HepG2 (cell line): ENCODE results near the gene ANKS3.

Experiments
- NR2F1 ChIP-seq, 2 experiments: fragments of 450-650 bp in 1 of 2; formaldehyde crosslinking in 1 of 2; IDR thresholded peaks; 2 replicates each; pipeline versions ENCODE4 v1.5.0 to v1.6.1; 2016 to 2020; ENCODE audit warnings: mild to moderate bottlenecking in 1 of 2, missing compliant biosample characterization in 1 of 2, missing genetic modification reagents in 1 of 2, moderate library complexity in 1 of 2
- TF ChIP-seq, protein P1 (sequence below): sonication (generic); formaldehyde crosslinking; IDR thresholded peaks from 2 replicates; pipeline ENCODE4 v1.5.0; 2020; ENCODE audit warnings: mild to moderate bottlenecking, missing genetic modification reagents, moderate library complexity

DNA sequence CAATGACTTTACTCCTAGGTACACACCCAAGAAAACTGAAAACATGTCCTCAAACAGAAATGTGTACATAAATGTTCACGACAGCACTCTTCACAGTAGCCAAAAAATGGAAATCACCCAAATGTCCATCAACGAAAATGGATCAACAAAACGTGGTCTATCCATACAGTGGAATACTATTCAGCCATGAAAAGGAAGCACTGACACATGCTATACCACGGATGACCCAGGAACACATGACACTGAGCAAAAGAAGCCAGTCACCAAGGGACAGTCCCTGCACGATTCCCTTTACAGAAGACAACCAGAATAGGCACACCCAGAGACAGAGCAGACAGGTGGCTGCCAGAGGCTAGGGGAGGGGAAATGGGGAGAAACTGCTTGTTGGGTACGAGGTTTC, 21.6 kb upstream of the ANKS3 start:
- TF ChIP-seq, protein P1, sequence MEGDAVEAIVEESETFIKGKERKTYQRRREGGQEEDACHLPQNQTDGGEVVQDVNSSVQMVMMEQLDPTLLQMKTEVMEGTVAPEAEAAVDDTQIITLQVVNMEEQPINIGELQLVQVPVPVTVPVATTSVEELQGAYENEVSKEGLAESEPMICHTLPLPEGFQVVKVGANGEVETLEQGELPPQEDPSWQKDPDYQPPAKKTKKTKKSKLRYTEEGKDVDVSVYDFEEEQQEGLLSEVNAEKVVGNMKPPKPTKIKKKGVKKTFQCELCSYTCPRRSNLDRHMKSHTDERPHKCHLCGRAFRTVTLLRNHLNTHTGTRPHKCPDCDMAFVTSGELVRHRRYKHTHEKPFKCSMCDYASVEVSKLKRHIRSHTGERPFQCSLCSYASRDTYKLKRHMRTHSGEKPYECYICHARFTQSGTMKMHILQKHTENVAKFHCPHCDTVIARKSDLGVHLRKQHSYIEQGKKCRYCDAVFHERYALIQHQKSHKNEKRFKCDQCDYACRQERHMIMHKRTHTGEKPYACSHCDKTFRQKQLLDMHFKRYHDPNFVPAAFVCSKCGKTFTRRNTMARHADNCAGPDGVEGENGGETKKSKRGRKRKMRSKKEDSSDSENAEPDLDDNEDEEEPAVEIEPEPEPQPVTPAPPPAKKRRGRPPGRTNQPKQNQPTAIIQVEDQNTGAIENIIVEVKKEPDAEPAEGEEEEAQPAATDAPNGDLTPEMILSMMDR (CRISPR knock-in tag): no peak
- no peak for TF ChIP-seq NR2F1 (CRISPR knock-in tag; IDR thresholded peaks at IDR 0.05)
